MM.1S (cell line): ENCODE data around the gene FGF12.

ENCODE experiments used
- EZH2 ChIP-seq: fragments of 300-600 bp; sonication (generic); optimal IDR thresholded peaks from 2 replicates; pipeline ENCODE3; 2017; ENCODE audit warnings: low read depth, mild to moderate bottlenecking, antibody characterized with exemption, low read length, mixed read lengths
- EZH2phosphoT487 ChIP-seq: fragments of 300-600 bp; sonication (generic); IDR thresholded peaks from 2 replicates; pipeline ENCODE4 v1.6.1; 2018; ENCODE audit warnings: antibody characterized with exemption, low read length
- TF ChIP-seq, protein P1 (sequence below): fragments of 300-600 bp; sonication (generic); IDR thresholded peaks from 2 replicates; pipeline ENCODE4 v1.5.1; 2016; ENCODE audit warnings: antibody characterized with exemption, low read length, mixed read lengths

- TF ChIP-seq, protein P1, sequence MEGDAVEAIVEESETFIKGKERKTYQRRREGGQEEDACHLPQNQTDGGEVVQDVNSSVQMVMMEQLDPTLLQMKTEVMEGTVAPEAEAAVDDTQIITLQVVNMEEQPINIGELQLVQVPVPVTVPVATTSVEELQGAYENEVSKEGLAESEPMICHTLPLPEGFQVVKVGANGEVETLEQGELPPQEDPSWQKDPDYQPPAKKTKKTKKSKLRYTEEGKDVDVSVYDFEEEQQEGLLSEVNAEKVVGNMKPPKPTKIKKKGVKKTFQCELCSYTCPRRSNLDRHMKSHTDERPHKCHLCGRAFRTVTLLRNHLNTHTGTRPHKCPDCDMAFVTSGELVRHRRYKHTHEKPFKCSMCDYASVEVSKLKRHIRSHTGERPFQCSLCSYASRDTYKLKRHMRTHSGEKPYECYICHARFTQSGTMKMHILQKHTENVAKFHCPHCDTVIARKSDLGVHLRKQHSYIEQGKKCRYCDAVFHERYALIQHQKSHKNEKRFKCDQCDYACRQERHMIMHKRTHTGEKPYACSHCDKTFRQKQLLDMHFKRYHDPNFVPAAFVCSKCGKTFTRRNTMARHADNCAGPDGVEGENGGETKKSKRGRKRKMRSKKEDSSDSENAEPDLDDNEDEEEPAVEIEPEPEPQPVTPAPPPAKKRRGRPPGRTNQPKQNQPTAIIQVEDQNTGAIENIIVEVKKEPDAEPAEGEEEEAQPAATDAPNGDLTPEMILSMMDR, result no peak
- TF ChIP-seq EZH2, result no peak
- no peak for TF ChIP-seq EZH2phosphoT487
Measured at GRCh38 chr3:192279664-192280063, 447.7 kb downstream of the FGF12 start.
